ENCODE measurements around the gene EHF.

Gene EHF

GRCh38 chr11:34626393-34626792 is 5.5 kb downstream of the EHF start:
- DNase-seq, result no peak

- DNase-seq, result no peak
Measured at GRCh38 chr11:34627197-34627596, 6.3 kb downstream of the EHF start.

- DNase-seq, result no peak
Measured at GRCh38 chr11:34629711-34630110, 8.8 kb downstream of the EHF start.

GRCh38 chr11:34630544-34630943 is 9.7 kb downstream of the EHF start:
- no peak for DNase-seq

- DNase-seq, result no peak
Measured at GRCh38 chr11:34631297-34631696, 10.4 kb downstream of the EHF start.

GRCh38 chr11:34631737-34632104 is 10.8 kb downstream of the EHF start:
- DNase-seq, result no peak

- DNase-seq, result peak; percentile 53
Measured at GRCh38 chr11:34632105-34632791, 11.4 kb downstream of the EHF start.

DNA sequence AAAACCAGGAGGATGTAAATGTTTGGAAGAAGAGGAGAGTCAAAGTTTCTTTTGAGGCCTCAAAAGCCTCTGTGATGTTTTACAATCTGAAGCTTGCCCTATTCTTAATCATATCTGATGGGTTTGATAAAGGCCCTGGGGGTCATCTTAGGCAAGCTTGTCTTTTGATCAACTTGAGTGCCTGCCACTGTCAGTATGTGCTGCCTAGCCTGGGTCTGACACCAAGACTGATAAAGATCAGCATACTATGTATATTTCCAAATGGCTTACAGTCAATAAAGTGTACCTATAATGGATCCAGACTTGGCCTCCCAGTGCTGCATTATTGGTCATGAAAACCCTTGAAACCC is 12.7 kb downstream of the EHF start:
- DNase-seq, result no peak

GRCh38 chr11:34633990-34634693 is 13.2 kb downstream of the EHF start:
- DNase-seq, result no peak

DNA sequence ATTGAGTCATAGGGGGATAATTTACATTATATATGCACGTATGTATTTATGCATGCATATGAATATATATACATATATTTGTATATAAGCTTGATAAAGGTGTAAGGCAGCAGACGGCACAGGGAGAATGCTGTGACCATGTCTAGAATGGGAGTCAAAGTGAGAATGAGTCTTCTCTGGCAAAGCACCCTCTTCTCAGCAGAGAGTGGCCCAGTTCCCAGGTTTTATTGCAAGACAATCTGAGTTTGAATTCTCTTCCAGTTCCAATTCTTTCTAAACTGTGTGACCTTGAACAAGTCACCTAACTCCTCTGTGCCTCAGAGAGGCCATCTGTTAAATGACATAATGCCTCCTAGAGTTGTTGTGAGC is 13.8 kb downstream of the EHF start:
- DNase-seq, result no peak

DNA sequence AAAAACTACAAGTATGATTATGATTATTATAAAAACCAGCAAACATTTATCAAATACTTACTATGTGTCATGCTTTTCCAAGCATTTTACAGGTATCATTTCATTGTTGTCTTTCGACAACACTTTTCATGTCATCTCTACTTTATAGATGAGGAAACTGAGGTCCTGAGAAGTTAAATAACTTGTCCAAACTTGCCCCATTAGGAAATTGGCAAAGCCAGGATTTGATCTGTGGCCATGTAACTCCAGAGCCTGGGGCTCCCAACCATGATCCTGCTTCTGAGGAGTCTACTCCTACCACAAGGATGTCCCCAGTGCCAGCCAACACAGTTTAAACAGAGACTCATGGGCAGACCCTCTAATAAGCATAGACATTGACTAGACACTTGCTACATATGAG is 15.2 kb downstream of the EHF start:
- DNase-seq, result no peak

- DNase-seq, result no peak
Measured at GRCh38 chr11:34637303-34637702, 16.4 kb downstream of the EHF start.

DNA sequence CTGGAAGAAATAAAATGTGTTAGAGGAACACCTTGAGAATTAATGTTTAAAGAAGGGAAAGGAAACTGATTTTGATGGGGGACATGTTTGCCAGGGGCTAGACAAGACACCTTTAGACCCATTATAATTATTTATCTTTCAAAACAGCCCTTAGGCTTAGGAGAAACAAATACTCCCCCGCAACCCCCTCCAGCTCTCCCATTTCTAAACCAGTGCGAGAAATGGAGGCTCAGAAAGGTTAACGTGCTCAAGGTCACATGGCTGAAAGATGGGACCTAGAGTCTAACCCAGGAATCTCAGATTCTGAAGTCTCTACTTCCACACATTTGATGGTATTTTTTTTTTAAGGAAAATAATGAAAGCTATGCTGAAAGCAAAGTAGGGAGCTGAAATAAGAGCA is 18.0 kb downstream of the EHF start:
- no peak for DNase-seq

- DNase-seq, result no peak
Measured at GRCh38 chr11:34639545-34639944, 18.7 kb downstream of the EHF start.

DNA sequence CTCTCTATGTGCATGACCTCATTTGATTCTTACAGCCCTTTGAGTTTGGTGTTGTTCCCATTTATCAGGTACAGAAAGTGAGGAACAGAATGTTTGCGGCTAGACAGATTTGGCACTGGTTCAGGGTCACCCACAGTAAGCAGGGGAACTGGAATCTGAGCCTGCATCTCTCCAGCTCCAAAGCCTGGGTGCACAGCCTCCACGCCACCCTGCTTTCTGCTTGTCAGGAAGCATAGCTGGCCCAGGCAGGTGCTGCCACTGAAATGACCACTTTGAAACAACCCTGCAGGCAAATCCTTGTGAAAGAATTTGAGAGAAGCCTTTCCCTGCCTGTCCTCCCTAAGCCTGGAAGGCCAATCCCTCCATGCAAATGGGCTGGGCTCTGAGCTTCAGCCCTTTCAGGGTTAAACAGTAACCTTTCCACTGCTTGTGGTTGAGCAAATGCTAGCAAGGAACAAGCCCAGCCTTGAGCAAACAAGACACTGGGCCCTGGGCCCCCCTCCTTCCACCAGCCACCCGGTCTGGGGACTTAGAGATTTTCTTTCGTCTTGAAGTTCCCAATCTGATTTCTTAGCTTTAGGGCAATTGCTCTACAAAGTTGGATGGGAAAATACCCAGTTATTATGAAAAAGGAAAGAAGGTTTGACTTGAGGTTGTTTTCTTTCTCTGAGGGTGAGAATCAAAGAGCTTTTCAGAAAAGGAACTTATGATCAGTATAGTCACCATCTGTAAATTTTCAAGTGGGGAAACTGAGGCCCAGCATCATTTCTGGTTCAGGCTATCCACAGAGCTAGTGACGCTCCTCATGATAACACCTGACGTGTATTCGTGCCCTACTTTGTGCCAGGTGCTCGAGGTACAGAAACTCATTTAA is 19.4 kb downstream of the EHF start:
- DNase-seq, result peak; percentile 28

- no peak for DNase-seq
Measured at GRCh38 chr11:34640924-34641275, 20.0 kb downstream of the EHF start.

GRCh38 chr11:34641456-34641855 is 20.6 kb downstream of the EHF start:
- DNase-seq, result no peak

- DNase-seq, result peak; percentile 64
Measured at GRCh38 chr11:34642001-34642554, 21.2 kb downstream of the EHF start.

GRCh38 chr11:34642873-34643272 is 22.0 kb downstream of the EHF start:
- DNase-seq, result no peak

GRCh38 chr11:34643311-34643710 is 22.4 kb downstream of the EHF start:
- DNase-seq, result no peak

DNA sequence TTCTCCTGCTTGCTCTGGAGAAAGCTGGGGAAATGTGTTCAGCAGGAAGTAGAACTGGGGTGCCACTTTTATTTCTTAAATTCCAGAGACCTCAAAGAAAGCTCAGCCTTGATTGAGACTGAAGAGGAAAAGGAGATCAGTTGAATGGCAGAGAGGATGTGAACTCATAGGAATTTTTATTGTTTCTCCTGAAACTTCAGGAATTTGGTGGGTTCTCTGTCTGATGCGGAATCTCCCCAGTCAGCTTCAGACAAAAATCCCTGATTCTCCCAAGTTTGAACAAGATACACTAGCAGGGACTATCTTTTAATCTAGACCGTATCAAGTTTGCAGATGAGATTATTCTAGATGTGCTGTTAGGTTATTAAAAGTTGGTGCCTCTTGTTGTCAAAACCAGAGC is 23.0 kb downstream of the EHF start:
- no peak for DNase-seq

DNA sequence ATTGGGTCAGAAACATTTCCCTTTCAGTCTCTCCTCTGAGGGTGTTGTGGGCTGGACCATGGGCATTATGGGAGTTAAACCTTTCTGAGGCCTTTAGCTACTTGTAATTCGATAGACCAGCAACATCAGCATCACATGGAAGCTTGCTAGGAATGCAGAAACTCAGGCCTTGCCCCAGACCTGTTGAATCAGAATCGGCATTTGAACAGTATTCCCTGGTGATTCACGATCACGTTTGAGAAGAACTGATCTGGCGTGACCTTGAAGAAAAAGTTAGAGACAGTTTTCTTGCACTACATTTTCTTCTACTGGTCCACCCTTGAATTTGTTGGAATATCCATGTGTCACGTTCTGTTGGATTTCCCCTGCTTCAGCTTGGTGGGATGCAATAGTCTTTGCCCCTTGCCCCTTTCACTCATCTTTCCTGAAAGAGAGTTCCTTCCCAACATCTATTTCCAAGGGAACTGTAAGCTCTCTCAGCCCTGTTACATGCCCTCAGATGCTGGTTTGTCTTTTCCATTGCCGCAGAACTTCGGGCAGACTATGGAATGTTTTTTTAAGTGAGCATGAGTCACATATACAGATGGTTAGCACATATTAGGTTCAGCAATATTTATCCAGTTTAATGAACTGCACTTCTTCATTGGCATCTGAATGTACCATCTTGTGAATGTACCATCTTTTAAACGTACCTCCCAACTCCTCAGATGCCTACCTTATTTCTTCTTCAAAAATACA is 23.9 kb downstream of the EHF start:
- DNase-seq, result no peak

DNA sequence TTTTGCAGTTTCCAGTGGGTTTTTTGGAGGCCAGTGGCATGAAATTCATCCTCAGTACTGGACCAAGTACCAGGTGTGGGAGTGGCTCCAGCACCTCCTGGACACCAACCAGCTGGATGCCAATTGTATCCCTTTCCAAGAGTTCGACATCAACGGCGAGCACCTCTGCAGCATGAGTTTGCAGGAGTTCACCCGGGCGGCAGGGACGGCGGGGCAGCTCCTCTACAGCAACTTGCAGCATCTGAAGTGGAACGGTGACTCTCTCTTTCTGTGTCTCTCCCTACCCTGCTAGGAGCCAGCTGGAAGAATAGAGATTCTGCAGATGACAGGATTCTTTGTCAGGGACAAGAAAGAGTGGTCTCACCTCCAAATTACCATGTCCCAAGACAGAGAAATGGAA is 25.5 kb downstream of the EHF start:
- DNase-seq, result no peak
